Neural cell (in vitro differentiated cells): ENCODE results near the gene PTPRN2. TPM values are rescaled to one million over a fixed set of nuclear protein-coding genes. Genes with fewer than 3 reads are reported as not detected.

Experiments used
- H2AFZ ChIP-seq: fragments of 200-600, 300-800 bp; sonication (generic), shearing (Covaris generic); 2 replicates; pipeline ENCODE4 v1.6.0; 2014; ENCODE audit warnings: low read depth, mild to moderate bottlenecking, antibody characterized with exemption, low read length, moderate library complexity
- H3F3A ChIP-seq: fragments of 200-600 bp; shearing (Covaris generic); 2 replicates; pipeline ENCODE4 v1.6.1; 2016; ENCODE audit warnings: mild to moderate bottlenecking, moderate library complexity, mixed read lengths, antibody characterized with exemption, low read length; ENCODE audit not compliant: insufficient read depth, poor library complexity, severe bottlenecking
- H3K27ac ChIP-seq: fragments of 200-600, 300-800 bp; sonication (generic), shearing (Covaris generic); 2 replicates; pipeline ENCODE4 v1.5.1; 2014; ENCODE audit warnings: mild to moderate bottlenecking, low read length, moderate library complexity
- H3K27me3 ChIP-seq: fragments of 300-800, 200-600 bp; sonication (generic), shearing (Covaris generic); 2 replicates; pipeline ENCODE4 v1.6.0; 2014; ENCODE audit warnings: mild to moderate bottlenecking, low read depth, low read length, moderate library complexity; ENCODE audit not compliant: insufficient read depth
- H3K36me3 ChIP-seq: fragments of 300-800, 200-600 bp; sonication (generic), shearing (Covaris generic); 2 replicates; pipeline ENCODE4 v1.5.1; 2014; ENCODE audit warnings: mild to moderate bottlenecking, antibody characterized with exemption, low read length, moderate library complexity; ENCODE audit not compliant: insufficient read depth
- H3K4me2 ChIP-seq: fragments of 300-800, 200-600 bp; sonication (generic), shearing (Covaris generic); 2 replicates; pipeline ENCODE4 v1.6.0; 2014; ENCODE audit warnings: mild to moderate bottlenecking, low read length
- H3K4me3 ChIP-seq: fragments of 300-800, 200-600 bp; sonication (generic), shearing (Covaris generic); 2 replicates; pipeline ENCODE4 v1.5.1; 2014; ENCODE audit warnings: mild to moderate bottlenecking, low read length, moderate library complexity
- H3K79me2 ChIP-seq: fragments of 200-600 bp; shearing (Covaris generic); replicated peaks from 2 replicates; pipeline ENCODE4 v1.6.0; 2014; ENCODE audit warnings: mild to moderate bottlenecking, low read length, moderate library complexity; ENCODE audit not compliant: insufficient read depth
- H3K9ac ChIP-seq: fragments of 300-800, 200-600 bp; sonication (generic), shearing (Covaris generic); 2 replicates; pipeline ENCODE4 v1.6.1; 2016; ENCODE audit warnings: mild to moderate bottlenecking, low read length, mixed read lengths
- H3K9me2 ChIP-seq: fragments of 200-600 bp; shearing (Covaris generic); 2 replicates; pipeline ENCODE4 v1.6.1; 2016; ENCODE audit warnings: mild to moderate bottlenecking, low read length, mixed read lengths; ENCODE audit not compliant: insufficient read depth
- H3K9me3 ChIP-seq: fragments of 200-600, 300-800 bp; sonication (generic), shearing (Covaris generic); 2 replicates; pipeline ENCODE4 v1.6.1; 2016; ENCODE audit warnings: mild to moderate bottlenecking, mixed run types, low read length, moderate library complexity, mixed read lengths
- H4K20me1 ChIP-seq: fragments of 200-600 bp; shearing (Covaris generic); 2 replicates; pipeline ENCODE4 v1.6.1; 2016; ENCODE audit warnings: mild to moderate bottlenecking, mixed run types; ENCODE audit not compliant: insufficient read depth
- EP300 ChIP-seq: fragments of 450-650 bp; conservative IDR thresholded peaks from 2 replicates; pipeline ENCODE4 v1.6.1; 2014; ENCODE audit warnings: antibody characterized with exemption, mild to moderate bottlenecking, moderate library complexity; ENCODE audit not compliant: poor library complexity, severe bottlenecking
- EZH2 ChIP-seq: fragments of 200-600, 300-800 bp; shearing (Covaris generic), sonication (generic); IDR thresholded peaks from 2 replicates; pipeline ENCODE4 v1.6.1; 2014; ENCODE audit warnings: antibody characterized with exemption, low read length, borderline replicate concordance, mild to moderate bottlenecking; ENCODE audit not compliant: insufficient read depth, poor library complexity, severe bottlenecking
- MXI1 ChIP-seq: fragments of 450-650 bp; conservative IDR thresholded peaks from 2 replicates; pipeline ENCODE4 v1.6.1; 2014; ENCODE audit warnings: antibody characterized with exemption, mild to moderate bottlenecking; ENCODE audit not compliant: poor library complexity, severe bottlenecking
- POLR2AphosphoS5 ChIP-seq: IDR thresholded peaks from 2 replicates; pipeline ENCODE4 v1.6.1; 2012
- RAD21 ChIP-seq: fragments of 450-650 bp; conservative IDR thresholded peaks from 2 replicates; pipeline ENCODE4 v1.6.1; 2014; ENCODE audit warnings: antibody characterized with exemption, mild to moderate bottlenecking, moderate library complexity
- SMC3 ChIP-seq: fragments of 450-650 bp; conservative IDR thresholded peaks from 2 replicates; pipeline ENCODE4 v1.6.1; 2014; ENCODE audit warnings: antibody characterized with exemption, mild to moderate bottlenecking, moderate library complexity; ENCODE audit not compliant: poor library complexity
- TAF1 ChIP-seq: IDR thresholded peaks from 2 replicates; pipeline ENCODE4 v1.6.1; 2012; ENCODE audit warnings: low read depth
- polyA plus RNA-seq: library from polyadenylated mRNA; depleted of rRNA; stranded (reverse); fragments of >200 nt; gene quantifications from 2 replicates; pipeline ENCODE4 v1.2.3, GENCODE V29; 2014
- TF ChIP-seq, protein P1 (sequence below): fragments of 450-650 bp; IDR thresholded peaks from 2 replicates; pipeline ENCODE4 v1.5.1; 2014; ENCODE audit warnings: antibody characterized with exemption, mild to moderate bottlenecking, moderate library complexity; ENCODE audit not compliant: poor library complexity, severe bottlenecking
- TF ChIP-seq, protein P2 (sequence below): IDR thresholded peaks from 2 replicates; pipeline ENCODE4 v1.6.1; 2012; ENCODE audit warnings: borderline replicate concordance

PTPRN2 gene
- polyA plus RNA-seq, 1 donor from 2014 or later = 31.0 TPM

DNA sequence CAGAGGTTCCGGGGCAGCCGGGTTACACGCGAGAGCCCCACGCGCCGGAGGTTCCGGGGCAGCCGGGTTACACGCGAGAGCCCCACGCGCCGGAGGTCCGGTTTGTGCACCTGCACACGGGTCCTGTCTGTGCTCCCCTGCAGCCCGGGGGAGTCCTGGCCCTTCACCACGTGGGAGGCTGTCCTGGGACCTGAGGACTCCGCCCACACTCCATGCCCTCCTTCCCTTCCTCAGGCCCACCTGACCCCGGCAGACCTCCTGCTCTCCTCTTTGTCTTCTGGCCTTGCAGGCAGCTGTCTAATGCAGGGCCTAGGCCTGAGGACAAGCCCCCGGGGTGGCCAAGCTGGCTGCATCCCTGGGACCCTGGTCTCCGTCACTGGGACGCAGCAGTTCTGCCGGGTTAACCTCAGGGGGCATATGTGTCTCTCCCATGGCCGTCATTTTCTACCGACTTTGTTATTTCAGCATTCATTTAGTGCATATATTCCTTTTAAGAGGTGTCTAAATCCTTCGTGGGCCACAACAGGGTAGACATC is 876.2 kb downstream of the PTPRN2 start:
- H3K9me3 ChIP-seq = no peaks in the 10 kb centered on the region
- H3K9me2 ChIP-seq = no peaks in the 10 kb centered on the region
- TF ChIP-seq, protein P1, sequence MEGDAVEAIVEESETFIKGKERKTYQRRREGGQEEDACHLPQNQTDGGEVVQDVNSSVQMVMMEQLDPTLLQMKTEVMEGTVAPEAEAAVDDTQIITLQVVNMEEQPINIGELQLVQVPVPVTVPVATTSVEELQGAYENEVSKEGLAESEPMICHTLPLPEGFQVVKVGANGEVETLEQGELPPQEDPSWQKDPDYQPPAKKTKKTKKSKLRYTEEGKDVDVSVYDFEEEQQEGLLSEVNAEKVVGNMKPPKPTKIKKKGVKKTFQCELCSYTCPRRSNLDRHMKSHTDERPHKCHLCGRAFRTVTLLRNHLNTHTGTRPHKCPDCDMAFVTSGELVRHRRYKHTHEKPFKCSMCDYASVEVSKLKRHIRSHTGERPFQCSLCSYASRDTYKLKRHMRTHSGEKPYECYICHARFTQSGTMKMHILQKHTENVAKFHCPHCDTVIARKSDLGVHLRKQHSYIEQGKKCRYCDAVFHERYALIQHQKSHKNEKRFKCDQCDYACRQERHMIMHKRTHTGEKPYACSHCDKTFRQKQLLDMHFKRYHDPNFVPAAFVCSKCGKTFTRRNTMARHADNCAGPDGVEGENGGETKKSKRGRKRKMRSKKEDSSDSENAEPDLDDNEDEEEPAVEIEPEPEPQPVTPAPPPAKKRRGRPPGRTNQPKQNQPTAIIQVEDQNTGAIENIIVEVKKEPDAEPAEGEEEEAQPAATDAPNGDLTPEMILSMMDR = no peak
- TF ChIP-seq, protein P2, sequence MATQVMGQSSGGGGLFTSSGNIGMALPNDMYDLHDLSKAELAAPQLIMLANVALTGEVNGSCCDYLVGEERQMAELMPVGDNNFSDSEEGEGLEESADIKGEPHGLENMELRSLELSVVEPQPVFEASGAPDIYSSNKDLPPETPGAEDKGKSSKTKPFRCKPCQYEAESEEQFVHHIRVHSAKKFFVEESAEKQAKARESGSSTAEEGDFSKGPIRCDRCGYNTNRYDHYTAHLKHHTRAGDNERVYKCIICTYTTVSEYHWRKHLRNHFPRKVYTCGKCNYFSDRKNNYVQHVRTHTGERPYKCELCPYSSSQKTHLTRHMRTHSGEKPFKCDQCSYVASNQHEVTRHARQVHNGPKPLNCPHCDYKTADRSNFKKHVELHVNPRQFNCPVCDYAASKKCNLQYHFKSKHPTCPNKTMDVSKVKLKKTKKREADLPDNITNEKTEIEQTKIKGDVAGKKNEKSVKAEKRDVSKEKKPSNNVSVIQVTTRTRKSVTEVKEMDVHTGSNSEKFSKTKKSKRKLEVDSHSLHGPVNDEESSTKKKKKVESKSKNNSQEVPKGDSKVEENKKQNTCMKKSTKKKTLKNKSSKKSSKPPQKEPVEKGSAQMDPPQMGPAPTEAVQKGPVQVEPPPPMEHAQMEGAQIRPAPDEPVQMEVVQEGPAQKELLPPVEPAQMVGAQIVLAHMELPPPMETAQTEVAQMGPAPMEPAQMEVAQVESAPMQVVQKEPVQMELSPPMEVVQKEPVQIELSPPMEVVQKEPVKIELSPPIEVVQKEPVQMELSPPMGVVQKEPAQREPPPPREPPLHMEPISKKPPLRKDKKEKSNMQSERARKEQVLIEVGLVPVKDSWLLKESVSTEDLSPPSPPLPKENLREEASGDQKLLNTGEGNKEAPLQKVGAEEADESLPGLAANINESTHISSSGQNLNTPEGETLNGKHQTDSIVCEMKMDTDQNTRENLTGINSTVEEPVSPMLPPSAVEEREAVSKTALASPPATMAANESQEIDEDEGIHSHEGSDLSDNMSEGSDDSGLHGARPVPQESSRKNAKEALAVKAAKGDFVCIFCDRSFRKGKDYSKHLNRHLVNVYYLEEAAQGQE = no peak
- no peak for TF ChIP-seq POLR2AphosphoS5
- TF ChIP-seq RAD21 = no peak
- TF ChIP-seq MXI1 = no peak
- no peak for TF ChIP-seq TAF1

DNA sequence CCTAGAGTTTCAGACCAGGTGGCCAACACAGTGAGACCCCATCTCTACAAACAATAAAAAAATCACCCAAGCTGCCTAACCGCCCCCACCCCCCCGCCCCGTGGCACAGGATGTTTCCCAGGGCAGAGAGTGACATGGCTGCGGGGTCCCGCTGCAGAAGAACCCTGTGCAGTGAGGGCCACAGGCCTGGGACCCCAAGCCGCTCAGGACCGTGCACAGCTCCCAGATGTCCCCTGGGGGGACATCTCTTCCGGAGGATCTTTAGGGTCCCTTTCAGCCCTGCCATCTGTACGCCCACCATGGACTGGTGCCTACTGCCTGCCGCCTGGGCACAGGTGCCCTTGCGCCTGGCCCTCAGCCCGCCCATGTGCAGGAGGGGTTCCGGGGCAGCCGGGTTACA is 877.2 kb downstream of the PTPRN2 start:
- Histone ChIP-seq H3K9me3 (no peaks in the 10 kb centered on the region), H3K27ac (no peak overlapping the region), H3K4me3 (no peak overlapping the region), H3F3A (no peaks in the 10 kb centered on the region), H3K9ac (no peak overlapping the region), H3K4me2 (no peak overlapping the region), H3K9me2 (no peaks in the 10 kb centered on the region), H3K36me3 (no peaks in the 10 kb centered on the region), H4K20me1 (no peaks in the 10 kb centered on the region), H2AFZ (no peak overlapping the region), H3K27me3 (no peaks in the 10 kb centered on the region), H3K79me2 (no peaks in the 10 kb centered on the region)
- no peak for TF ChIP-seq EP300
- TF ChIP-seq SMC3 = no peak
- TF ChIP-seq, protein P2 = no peak
- no peak for TF ChIP-seq TAF1
- TF ChIP-seq, protein P1 = no peak
- no peak for TF ChIP-seq POLR2AphosphoS5
- TF ChIP-seq MXI1 = no peak
- TF ChIP-seq EZH2 = no peak
- no peak for TF ChIP-seq RAD21

More for the DNA sequence above, 876.2 kb downstream of the PTPRN2 start:
- H3K27me3 ChIP-seq = no peaks in the 10 kb centered on the region
- H3K4me2 ChIP-seq = no peak overlapping the region
- H3K4me3 ChIP-seq = no peak overlapping the region
- no peak overlapping the region for H2AFZ ChIP-seq
- no peaks in the 10 kb centered on the region for H3F3A ChIP-seq
- H3K79me2 ChIP-seq = no peaks in the 10 kb centered on the region
- H3K27ac ChIP-seq = no peak overlapping the region
- no peak overlapping the region for H3K9ac ChIP-seq
- H3K36me3 ChIP-seq = no peaks in the 10 kb centered on the region
- no peaks in the 10 kb centered on the region for H4K20me1 ChIP-seq
